Activated naive CD4-positive, alpha-beta T cell (primary cell): Measurements from ENCODE around the gene DCUN1D2.
"Not testable (repeated sequence)": the region's sequence is repeated elsewhere in the genome, so short reads cannot be mapped to it uniquely, and the experiment has no call there.

Source experiments
- DNase-seq, 4 experiments: peaks; one replicate each; lab custom pipeline; 2025; lab: John Stamatoyannopoulos, UW

DCUN1D2 gene

DNA sequence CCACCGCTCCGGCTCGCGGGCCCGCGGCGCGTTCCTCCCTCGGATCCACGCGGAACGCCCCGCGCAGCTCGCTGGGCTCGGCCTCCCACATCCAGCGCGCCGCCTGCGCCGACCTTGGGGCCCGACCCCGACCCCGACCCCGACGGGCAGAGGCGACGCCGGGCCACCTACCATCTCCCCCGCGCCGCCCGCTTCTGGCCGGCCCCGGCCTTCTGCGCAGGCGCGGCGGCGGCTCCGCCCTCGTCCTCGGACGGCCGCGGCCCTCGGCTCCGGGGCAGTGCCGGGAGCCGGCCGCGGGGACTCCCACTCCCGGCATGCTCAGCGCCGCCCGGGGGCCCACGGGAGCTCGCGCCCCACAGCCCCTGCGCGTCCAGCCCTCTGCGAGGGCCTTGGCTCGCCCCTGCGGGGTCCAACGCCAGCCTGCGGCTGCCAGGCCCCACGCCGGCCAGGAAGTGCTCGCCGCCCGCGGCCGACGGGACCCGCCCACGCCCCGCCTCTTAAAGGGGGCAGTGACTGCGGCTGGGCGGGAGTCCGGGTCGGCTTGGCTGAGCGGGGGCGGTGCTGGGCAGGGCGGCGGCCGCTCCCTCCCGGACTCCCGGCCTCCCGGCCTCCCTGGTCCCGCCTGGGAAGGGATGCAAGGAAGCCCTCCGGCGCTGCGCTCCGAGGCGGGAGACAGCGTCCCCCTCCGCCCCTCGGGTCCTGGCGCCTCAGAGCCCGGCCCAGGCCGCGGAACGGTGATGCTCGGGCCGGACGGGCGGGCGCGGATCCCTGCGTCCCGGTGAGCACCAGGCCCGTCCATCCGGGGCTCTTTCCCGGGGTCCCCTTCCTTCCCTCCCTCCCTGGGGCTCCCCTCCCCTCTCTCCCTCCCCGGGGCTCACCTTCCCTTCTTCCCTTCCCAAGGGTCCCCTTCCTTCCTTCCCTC, at the start of gene DCUN1D2:
Gene DCUN1D2 (minus strand): TSS at position 216 of the 922 bp plus-strand sequence. CDS start 42 bp downstream, at position 174.
- peak; percentile 37 to 69 (median 44) for DNase-seq

DNA sequence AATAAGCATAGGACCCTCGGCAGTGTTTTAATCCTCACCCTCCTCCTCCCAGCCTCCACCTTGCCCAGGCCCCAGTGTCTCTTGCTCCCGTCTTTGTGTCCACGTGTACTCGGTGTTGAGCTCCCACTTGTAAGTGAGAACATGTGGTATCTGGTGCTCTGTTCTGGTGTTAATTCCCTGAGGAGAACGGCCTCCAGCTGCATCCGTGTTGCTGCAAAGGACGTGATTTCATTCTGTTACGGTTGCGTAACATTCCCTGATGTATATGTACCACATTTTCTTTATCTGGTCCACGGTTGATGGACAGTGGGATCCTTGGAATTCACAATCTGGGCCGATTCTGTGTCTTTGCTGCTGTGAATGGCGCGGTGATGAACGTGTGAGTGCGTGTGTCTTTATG, 49.3 kb upstream of the DCUN1D2 start:
- no peak for DNase-seq

DNA sequence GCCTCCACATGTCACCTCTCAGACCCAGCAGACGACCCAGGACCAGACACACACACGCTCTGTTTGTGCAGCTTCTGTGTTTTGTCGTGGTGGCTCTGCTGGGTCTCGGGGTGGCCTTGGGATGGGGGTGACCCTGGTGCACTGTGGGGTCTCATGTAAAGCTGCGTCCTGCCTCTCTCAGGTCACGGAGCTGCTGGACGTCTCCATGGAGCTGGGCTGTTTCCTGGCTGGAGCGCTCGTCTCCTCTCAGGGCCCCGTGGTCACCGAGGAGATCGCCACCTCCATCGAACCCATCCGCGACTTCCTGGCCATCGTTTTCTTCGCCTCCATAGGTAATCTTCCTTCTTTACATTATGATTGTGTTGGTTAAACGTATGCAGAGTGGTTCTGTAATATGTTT, 48.7 kb upstream of the DCUN1D2 start:
- DNase-seq, result no peak

DNA sequence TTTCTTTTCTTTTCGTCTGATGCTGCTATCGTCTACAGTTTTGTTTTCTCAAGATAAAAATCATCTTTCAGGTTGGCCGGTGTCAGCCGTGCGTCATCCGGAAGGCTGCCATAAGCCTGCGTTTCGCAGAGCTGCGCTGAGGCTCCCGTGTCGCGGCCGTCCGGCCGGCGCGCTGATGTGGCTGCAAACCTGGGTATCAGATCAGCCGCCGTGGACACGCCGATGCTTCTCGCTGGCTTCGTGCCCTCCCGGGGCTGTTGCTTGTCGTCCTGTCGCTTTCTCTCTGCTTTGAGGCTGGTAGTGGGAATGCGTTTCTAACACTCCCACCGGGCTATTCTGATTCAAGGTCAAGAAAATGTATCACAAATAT, 48.2 kb upstream of the DCUN1D2 start:
- no peak for DNase-seq

DNA sequence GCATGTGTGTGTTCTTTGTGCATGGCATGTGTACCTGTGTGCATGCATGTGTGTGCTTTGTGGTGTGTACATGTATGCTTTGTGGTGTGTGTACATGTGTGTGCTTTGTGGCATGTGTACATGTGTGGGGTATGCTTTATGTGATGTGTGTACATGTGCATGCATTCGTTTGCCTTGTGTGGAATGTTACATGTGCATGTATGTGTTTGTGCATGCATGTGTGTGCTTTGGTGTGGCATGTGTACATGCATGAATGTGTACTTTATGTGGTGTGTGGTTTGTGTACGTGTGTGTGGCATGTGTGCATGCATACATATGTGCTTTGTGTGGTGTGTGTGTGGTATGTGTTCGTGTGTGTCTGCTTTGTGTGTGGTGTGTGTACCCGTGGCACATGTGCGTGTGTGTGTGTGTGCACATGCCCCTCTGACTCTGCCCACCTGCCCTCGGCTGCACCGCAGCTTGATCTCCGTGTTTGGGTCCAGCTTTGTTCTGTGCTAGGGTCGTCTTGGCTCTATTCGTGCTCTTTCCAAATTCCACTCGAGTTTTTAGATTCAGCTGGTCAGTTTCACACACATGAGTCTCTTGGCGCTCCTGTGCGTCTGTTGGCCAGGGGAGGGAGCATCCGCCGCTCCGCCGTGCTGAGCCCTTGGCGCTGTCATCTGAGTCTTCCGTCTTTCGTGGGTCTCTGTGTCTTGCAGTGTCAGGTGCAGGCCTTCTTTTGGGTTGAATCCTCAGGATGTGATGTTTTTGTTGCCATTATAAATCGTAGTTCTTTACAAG, 47.6 kb upstream of the DCUN1D2 start:
- DNase-seq, result no peak

DNA sequence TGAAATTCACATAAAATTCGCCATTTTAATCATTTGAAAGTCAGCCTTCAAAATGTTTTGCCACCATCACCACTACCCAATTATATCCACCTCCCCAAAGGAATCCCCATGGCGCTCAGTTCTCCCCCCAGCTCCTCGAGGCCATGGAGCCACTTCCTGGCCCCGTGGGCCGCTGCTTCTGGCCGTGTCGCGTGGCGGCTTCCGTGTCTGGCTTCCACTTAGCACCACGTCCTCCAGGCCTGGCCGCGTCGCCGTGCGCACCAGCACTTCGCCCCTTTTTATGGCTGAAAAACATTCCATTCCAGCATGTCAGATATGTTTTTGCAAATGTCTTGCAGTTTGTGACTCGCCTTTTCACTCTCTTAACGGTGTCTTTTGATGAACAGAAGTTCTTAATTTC, 46.7 kb upstream of the DCUN1D2 start:
- no peak for DNase-seq

DNA sequence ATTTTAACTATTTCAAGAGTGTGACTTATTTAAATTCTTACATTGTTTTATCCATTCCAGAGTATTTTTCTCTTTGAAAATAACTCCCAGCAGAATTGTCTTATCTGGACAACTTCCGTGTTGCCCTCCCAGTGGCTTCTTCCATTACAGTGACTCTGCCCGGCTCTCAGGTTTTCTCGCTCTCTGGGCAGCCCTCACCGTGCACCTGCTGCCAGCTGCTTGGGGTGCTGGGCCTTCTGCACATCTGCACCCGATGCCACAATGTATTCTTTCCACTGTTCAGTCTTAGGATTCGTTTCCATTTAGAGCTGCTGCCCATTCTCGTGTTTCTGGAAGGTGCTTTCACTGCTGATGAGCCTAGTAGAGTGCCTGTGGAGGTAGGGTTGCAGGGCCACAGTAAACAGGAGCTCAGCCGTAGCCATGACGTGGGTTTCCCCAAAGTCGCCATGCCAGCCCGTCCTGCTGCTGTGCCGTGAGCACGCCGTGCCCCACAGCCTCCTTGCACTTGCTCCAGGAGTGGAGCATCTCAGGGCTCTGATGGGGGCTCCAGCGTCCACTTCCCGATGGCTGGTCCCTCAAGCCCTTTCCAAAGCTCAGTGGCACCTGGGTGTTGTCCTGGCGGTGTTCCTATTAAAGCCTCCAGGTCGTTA, 46.1 kb upstream of the DCUN1D2 start:
- DNase-seq, result no peak

DNA sequence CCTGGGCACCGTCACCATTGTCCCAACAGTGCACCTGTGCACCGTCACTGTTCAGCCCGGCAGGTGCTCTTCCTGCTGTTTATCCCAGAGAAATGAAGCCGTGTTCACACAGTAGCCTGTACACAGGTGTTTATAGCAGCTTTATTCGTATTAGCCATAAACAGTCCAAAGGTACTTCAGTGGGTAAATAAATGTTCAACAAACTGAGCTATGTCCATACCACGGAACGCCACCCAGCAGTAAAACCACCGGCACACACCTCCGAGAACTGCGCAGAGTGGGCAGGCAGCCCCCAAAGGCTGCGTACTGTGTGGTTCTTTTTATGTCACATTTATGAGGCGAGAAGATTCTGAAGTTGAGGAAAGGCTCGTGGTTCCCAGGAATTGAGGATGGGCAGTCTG, 44.9 kb upstream of the DCUN1D2 start:
- no peak for DNase-seq

DNA sequence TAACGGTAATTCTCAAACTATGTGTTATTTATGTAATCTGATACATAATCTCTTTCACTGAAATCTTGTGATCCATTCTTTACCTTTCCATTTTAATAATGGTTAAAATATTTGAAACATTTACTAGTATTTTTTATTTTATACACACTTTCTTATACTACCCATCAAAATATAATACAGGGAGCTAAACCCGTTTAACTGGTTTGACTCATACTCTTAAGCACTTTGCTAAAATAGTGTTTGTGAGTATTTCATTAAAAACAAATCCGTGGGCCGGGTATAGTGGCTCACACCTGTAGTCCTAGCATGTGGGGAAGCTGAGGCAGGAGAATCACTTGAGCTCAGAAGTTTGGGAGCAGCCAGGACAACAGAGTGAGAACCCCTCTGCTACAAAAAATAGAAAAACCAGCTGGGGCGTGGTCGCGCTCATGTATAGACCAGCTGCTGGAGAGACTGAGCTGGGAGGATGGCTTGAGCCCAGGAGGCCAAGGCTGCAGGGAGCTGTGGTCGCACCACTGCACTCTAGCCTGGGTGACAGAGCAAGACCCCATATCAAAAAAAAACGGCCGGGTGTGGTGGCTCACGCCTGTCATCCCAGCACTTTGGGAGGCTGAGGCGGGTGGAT, 43.8 kb upstream of the DCUN1D2 start:
- DNase-seq, result no peak

DNA sequence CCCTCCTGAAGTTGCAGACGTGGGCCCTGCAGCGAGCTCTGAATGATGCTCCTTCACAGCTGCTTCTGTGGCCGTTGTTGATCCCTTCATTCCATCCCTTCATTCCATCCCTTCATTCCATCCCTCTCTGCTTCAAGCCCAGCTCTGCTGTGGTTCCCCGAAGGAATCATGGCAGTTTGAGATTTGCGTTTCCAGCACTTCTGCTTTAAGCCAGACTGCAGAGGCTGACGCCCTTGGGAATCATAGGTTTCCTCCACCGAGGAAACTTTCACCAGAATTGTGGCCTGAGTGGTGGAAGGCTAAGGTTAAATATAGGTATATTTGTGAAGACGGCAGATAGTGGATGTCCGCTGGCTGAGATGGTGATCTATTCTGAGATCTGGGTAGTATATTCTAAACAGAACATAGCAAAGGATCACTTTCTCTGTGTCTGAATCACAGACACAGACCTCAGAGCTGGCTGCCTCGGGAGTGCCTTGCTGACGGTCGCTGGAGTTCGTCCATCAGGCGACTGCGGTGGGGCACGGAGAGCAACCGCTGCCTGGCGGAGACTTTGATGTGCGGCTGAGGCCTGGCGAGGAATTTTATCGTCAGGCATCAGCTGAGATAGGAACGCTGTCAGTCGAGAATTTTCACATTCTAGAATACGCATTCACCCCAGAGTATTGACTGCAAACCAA, 42.8 kb upstream of the DCUN1D2 start:
- no peak for DNase-seq

DNA sequence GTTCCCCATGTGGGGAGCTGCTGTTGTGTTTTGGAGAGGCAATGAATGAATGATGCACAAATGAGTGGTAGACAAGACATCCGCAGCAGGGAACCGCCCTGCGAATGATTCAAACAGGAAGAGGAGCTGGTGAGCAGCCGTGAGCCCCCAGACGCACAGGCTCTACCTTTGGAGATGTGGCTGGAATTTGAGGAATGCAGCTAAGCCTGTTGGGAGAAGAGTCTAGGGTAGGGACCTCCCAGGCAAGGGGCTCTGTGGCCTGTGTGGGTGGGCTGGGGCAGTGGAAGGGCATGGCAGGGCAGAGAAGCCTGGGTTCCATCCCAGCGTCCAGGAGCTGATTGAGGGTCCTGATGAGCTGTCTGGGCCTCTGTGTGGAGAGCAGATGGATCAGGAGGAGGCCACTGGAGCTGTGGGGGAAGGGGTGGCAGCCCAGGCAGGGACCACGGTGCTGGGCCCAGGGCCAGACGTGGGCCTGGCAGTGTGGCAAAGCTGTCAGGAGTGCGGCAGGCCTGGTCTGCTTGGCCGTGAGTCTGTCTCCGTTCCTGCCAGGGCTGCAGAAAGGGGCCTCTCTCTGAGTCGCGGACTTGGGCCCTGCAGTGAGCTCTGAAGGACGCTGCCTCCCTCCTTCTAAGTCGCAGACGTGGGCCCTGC, 41.8 kb upstream of the DCUN1D2 start:
- DNase-seq, result no peak

DNA sequence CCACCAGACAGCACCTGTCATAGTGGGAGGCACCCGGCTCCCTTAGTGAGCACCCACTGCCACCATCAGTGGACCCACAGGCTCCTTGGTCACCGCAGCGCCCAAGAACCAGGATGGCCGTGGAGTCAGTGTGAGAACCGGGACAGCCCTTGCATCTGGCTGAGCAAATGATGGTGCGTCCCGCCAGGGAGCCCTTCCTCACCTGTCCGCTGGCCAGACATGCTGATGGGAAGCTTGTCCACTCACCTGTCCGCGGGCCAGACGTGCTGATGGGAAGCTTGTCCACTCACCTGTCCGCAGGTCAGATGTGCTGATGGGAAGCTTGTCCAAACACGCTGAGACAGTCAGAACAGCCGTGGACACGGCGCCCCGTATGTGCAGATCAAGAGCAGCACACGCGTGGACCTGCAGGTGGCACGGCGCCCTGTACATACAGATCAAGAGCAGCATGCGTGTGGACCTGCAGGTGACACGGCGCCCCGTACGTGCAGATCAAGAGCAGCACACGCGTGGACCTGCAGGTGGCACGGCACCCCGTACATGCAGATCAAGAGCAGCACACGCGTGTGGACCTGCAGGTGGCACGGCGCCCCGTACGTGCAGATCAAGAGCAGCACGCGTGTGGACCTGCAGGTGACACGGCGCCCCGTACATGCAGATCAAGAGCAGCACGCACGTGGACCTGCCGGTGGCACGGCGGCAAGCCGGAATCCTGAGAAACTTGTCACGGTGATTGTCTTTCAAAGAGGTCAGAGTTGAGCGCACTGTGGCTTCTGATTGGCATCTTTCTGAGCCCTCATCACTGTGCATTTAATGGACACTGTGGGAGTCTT, 40.7 kb upstream of the DCUN1D2 start:
- no peak for DNase-seq

DNA sequence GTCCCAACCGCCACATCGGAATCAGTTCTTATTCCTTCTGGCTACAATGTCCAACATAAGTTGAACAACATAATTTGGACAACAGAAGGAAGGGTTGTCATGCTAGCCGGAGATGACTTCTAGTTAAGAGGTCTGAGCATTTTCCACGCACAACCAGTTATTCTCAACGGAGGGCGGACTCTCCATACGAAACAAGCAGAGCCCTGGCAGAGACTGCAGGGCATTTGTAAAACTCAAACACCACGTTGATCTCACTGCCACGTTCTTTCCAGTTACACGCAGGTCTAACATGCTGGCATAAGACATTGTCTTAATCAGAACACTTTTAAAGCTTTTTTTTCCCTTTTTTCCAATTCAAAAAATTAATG, 38.3 kb upstream of the DCUN1D2 start:
- no peak for DNase-seq

DNA sequence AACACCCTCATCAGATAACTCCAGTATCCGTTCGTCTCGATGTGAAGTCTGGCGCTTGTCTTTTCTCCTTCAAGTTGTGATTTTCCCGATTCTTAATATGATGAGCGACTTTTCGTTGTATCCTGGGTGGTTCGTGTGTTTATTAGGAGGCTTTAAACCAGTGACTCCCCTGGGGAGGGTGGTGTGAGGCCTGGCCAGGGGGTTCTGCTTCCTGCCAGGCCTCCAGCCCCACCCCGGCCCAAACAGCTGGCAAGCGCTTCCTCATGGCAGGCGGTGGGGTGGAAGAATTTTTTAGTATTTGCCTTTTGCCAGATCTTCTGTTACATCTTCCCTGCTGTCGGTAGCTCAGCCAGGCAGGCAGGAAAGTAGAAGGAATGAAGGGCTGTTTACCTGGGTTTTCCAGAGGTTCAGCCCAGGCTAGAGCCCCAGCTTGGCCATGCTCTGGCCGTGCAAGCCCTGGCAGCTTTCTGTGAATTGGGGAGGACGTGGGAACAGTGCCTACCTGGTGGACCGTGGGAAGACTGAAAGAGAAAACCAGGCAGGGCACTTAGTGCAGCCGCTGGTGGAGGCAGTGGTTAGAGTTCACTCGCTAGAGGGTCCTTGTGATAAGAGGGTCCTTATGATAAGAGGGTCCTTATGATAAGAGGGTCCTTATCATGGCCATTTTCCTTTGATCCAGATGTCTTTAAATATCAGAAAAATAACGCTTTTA, 37.7 kb upstream of the DCUN1D2 start:
- DNase-seq, result no peak

DNA sequence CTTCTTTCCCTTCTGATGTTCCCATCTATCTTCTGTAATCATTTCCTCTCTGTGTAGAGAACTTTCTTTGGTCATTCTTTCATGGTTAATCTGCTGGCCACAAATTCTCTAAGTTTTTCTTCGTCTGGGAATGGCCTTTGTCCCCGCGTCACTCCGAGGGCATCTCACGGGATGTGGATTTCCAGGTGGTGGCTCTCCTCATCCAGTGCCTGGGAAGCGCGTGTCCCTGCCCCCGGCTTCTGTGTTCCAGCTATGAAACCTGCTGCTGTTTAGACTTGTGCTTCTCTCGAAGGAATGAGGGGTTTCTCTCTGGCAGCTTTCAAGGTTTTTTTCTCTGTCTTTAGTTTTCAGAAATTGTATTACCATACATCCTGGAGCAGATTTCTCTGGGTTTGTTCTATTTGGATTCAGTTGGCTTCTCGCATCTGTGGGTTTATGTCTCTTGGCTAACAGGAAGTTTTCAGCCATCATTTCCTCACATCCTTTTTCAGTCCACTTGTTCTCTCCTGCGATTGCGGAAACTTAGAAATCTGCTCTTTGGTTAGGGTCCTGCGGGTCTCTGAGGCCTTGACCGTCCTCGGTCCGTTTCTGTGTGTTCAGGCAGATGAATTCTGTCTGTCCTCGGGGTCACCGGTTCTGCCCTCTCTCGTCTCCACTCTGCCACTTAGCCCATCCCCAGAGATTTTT, 36.9 kb upstream of the DCUN1D2 start:
- no peak for DNase-seq

DNA sequence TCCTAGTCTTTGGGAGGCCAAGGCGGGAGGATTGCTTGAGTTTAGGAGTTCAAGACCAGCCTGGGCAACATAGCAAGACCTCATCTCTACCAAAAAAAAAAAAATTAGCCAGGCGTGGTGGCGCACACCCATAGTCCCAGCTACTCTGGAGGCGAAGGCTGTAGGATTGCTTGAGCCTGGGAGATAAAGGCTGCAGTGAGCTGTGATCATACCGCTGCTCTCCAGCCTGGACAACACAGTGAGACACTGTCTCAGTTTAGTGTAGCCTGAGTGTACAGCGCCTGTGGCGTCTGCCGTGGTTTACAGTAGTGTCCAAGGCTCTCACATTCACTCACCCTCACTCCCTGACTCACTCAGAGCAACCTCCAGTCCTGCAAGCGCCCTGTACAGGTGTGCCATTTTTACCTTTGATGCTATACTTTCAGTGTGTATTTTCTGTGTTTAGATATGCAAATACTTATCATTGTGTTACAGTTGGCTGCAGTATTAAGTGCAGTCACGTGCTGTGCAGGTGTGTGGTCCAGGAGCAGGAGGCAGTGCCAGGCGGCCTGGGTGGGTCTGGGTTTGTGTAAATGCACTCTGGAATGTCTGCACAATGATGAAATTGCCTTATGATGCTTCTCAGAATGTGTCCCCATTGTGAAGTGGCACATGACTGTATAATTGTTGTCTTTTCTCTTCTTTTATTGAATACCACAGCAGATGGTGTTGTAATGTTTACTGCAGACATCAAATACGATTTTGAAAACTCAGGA, 36.1 kb upstream of the DCUN1D2 start:
- no peak for DNase-seq

DNA sequence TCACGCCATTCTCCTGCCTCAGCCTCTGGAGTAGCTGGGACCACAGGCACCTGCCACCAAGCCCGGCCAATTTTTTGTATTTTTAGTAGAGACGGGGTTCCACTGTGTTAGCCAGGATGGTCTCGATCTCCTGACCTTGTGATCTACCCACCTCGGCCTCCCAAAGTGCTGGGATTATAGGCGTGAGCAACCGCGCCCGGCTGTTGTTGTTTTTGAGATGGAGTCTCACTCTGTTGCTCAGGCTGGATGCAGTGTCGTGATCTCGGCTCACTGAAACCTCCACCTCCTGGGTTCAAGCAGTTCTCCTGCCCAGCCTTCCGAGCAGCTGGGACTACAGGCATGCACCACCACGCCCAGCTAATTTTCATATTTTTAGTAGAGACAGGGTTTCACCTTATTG, 31.9 kb upstream of the DCUN1D2 start:
- not testable (repeated sequence) for DNase-seq

DNA sequence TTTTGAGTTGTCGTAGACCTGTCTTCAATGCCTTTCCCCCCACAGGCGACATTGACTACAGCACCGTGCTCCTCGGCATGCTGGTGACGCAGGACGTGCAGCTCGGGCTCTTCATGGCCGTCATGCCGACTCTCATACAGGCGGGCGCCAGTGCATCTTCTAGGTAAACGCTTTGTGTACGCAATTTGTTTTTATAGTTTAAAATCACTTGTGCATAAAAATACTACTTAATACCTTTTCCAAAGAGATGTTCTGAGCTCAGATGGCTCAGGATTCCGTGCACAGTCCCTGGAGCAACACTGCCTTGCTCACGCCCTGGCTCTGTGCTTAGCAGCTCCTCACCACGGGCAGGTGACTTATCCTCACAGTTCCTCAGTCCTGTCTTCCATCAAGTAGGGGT, 30.1 kb upstream of the DCUN1D2 start:
- DNase-seq, result no peak
